HG03342 (cell line): ENCODE measurements around the gene SEMA3B.
"Not testable (repeated sequence)": the region's sequence is repeated elsewhere in the genome, so short reads cannot be mapped to it uniquely, and the experiment has no call there.

Experiments used
- ATAC-seq: cut with Tn5 transposase; IDR thresholded peaks from one replicate; pipeline ENCODE4 v1.9.1; 2021; ENCODE audit warnings: mild to moderate bottlenecking, moderate library complexity; ENCODE audit not compliant: unreplicated experiment

Gene SEMA3B

GRCh38 chr3:50237754-50238548, 31.0 kb upstream of the SEMA3B start:
- ATAC-seq, result peak; percentile 27

GRCh38 chr3:50238549-50239026, 30.4 kb upstream of the SEMA3B start:
- ATAC-seq, result no peak

- no peak for ATAC-seq
Measured at GRCh38 chr3:50239649-50240048, 29.3 kb upstream of the SEMA3B start.

GRCh38 chr3:50241163-50241562, 27.8 kb upstream of the SEMA3B start:
- no peak for ATAC-seq

- no peak for ATAC-seq
Measured at GRCh38 chr3:50241713-50242380, 27.1 kb upstream of the SEMA3B start.

GRCh38 chr3:50242381-50242770, 26.6 kb upstream of the SEMA3B start:
- no peak for ATAC-seq

- no peak for ATAC-seq
Measured at GRCh38 chr3:50242851-50243542, 25.9 kb upstream of the SEMA3B start.

- no peak for ATAC-seq
Measured at GRCh38 chr3:50243543-50243895, 25.4 kb upstream of the SEMA3B start.

- not testable (repeated sequence) for ATAC-seq
Measured at GRCh38 chr3:50244813-50245212, 24.1 kb upstream of the SEMA3B start.

- no peak for ATAC-seq
Measured at GRCh38 chr3:50245251-50245745, 23.6 kb upstream of the SEMA3B start.

- ATAC-seq, result peak; percentile 63
Measured at GRCh38 chr3:50245831-50246516, 23.0 kb upstream of the SEMA3B start.

- ATAC-seq, result peak; percentile 44
Measured at GRCh38 chr3:50246517-50246954, 22.4 kb upstream of the SEMA3B start.

- ATAC-seq, result no peak
Measured at GRCh38 chr3:50248387-50248786, 20.6 kb upstream of the SEMA3B start.

- ATAC-seq, result no peak
Measured at GRCh38 chr3:50249457-50249856, 19.5 kb upstream of the SEMA3B start.

GRCh38 chr3:50250514-50250913, 18.4 kb upstream of the SEMA3B start:
- no peak for ATAC-seq

- no peak for ATAC-seq
Measured at GRCh38 chr3:50251220-50251619, 17.7 kb upstream of the SEMA3B start.

- ATAC-seq, result no peak
Measured at GRCh38 chr3:50254577-50255250, 14.2 kb upstream of the SEMA3B start.

- no peak for ATAC-seq
Measured at GRCh38 chr3:50255251-50255615, 13.7 kb upstream of the SEMA3B start.

GRCh38 chr3:50256978-50257890, 11.7 kb upstream of the SEMA3B start:
- ATAC-seq, result no peak
